ELF-1 (cell line): Measurements from ENCODE around the gene LOXL1.
A peak's percentile ranks its signal among the peaks of the same experiment; 100 is the strongest.

ENCODE experiments used
- DNase-seq: peaks from one replicate; pipeline ENCODE4 v3.0.0-alpha.2; 2016; ENCODE audit warnings: low read depth, low spot score

The LOXL1 gene

GRCh38 chr15:73921254-73921925 lies 4.9 kb upstream of the LOXL1 start:
- DNase-seq, result no peak

GRCh38 chr15:73922186-73923151 lies 3.8 kb upstream of the LOXL1 start:
- peak; percentile 76 for DNase-seq

GRCh38 chr15:73923156-73923487 lies 3.1 kb upstream of the LOXL1 start:
- DNase-seq, result no peak

GRCh38 chr15:73923488-73924164 lies 2.6 kb upstream of the LOXL1 start:
- peak; percentile 17 for DNase-seq

GRCh38 chr15:73924171-73924921 lies 1.9 kb upstream of the LOXL1 start:
- peak; percentile 40 for DNase-seq

GRCh38 chr15:73925848-73926218 lies 429 bp upstream of the LOXL1 start:
- no peak for DNase-seq

- peak; percentile 63 for DNase-seq
Measured at GRCh38 chr15:73927003-73927475, 777 bp downstream of the LOXL1 start.

GRCh38 chr15:73927476-73928240 lies 1.4 kb downstream of the LOXL1 start:
- DNase-seq, result peak; percentile 74

GRCh38 chr15:73928241-73928579 lies 1.9 kb downstream of the LOXL1 start:
- no peak for DNase-seq

- peak; percentile 18 for DNase-seq
Measured at GRCh38 chr15:73928971-73929627, 2.8 kb downstream of the LOXL1 start.

GRCh38 chr15:73930371-73930770 lies 4.1 kb downstream of the LOXL1 start:
- DNase-seq, result peak; percentile 20

GRCh38 chr15:73930790-73931281 lies 4.6 kb downstream of the LOXL1 start:
- no peak for DNase-seq

- DNase-seq, result no peak
Measured at GRCh38 chr15:73931441-73931840, 5.2 kb downstream of the LOXL1 start.

- DNase-seq, result no peak
Measured at GRCh38 chr15:73932381-73933191, 6.3 kb downstream of the LOXL1 start.

GRCh38 chr15:73934281-73934680 lies 8.0 kb downstream of the LOXL1 start:
- DNase-seq, result no peak

GRCh38 chr15:73935547-73935946 lies 9.3 kb downstream of the LOXL1 start:
- peak; percentile 42 for DNase-seq

- DNase-seq, result peak; percentile 47
Measured at GRCh38 chr15:73936181-73936580, 9.9 kb downstream of the LOXL1 start.

- DNase-seq, result no peak
Measured at GRCh38 chr15:73936588-73937290, 10.5 kb downstream of the LOXL1 start.

GRCh38 chr15:73937296-73937695 lies 11.0 kb downstream of the LOXL1 start:
- DNase-seq, result no peak
